Breast epithelium (tissue), 3 donors: ENCODE measurements around the gene AP2S1.

ENCODE experiments used
- CTCF ChIP-seq, 3 donors: fragments of 450-650 bp; IDR thresholded peaks; one replicate each; pipeline ENCODE4 v1.5.1; 2016 to 2017; ENCODE audit warnings: antibody characterized with exemption in 3 of 3, mild to moderate bottlenecking in 3 of 3, moderate library complexity in 3 of 3
- POLR2AphosphoS5 ChIP-seq, 3 donors: sonication (generic); formaldehyde crosslinking; IDR thresholded peaks; one replicate each; pipeline ENCODE4 v1.6.1; 2017; ENCODE audit warnings: antibody characterized with exemption in 3 of 3

- TF ChIP-seq CTCF (IDR thresholded peaks at IDR 0.05) (no peak), POLR2AphosphoS5 (IDR thresholded peaks at IDR 0.05) (no peak)
Measured at GRCh38 chr19:46878613-46879375, 28.1 kb upstream of the AP2S1 start.
